H4 (cell line): Measurements from ENCODE around the gene FAM25A. TPM values are rescaled to one million over a fixed set of nuclear protein-coding genes. Genes with fewer than 3 reads are reported as not detected.
A peak's percentile ranks its signal among the peaks of the same experiment; 100 is the strongest.
"Not testable (repeated sequence)": the region's sequence is repeated elsewhere in the genome, so short reads cannot be mapped to it uniquely, and the experiment has no call there.

Experiments
- DNase-seq: peaks from one replicate; pipeline ENCODE4 v3.0.0-alpha.2; 2015; ENCODE audit warnings: low spot score
- total RNA-seq: library from RNA; depleted of rRNA; stranded (reverse); fragments of >200 nt; shearing (Covaris generic); gene quantifications from 2 replicates; pipeline ENCODE4 v1.2.3, GENCODE V29; 2014; rRNA removed

The FAM25A gene
- not detected in 2 replicates for total RNA-seq

DNA sequence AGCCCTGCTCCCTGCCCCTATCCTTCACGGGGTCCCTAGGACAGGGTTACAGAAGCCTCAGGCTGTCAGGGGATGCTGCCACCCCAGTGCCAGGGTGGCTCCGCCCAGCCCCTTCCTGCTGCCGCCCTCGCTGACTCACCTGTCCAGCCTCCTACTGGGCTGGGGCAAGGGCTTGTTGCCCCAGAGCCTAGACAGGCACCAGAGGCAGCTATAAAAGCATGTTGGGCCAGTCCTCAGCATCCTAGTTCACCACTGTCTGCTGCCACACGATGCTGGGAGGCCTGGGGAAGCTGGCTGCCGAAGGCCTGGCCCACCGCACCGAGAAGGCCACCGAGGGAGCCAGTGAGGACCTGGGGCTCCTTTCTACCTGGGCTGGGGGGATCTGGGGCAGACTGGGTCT lies at the start of gene FAM25A:
Gene FAM25A (plus strand): TSS at position 239 of the 400 bp plus-strand sequence. CDS start 31 bp downstream, at position 270.
- not testable (repeated sequence) for DNase-seq

DNA sequence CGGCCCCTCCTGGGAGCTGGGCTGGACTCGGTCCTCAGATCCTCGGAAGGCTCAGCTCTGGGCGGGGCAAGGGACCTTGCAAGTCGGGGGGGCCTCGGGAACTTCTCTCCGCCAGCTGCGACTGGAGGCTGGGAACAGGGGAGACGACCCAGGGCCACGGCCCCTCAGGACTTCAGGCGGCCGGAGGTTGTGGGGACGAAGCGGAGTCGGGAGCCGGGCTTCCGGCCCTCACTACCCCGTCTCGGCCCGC lies 49.2 kb upstream of the FAM25A start:
- DNase-seq = no peak

DNA sequence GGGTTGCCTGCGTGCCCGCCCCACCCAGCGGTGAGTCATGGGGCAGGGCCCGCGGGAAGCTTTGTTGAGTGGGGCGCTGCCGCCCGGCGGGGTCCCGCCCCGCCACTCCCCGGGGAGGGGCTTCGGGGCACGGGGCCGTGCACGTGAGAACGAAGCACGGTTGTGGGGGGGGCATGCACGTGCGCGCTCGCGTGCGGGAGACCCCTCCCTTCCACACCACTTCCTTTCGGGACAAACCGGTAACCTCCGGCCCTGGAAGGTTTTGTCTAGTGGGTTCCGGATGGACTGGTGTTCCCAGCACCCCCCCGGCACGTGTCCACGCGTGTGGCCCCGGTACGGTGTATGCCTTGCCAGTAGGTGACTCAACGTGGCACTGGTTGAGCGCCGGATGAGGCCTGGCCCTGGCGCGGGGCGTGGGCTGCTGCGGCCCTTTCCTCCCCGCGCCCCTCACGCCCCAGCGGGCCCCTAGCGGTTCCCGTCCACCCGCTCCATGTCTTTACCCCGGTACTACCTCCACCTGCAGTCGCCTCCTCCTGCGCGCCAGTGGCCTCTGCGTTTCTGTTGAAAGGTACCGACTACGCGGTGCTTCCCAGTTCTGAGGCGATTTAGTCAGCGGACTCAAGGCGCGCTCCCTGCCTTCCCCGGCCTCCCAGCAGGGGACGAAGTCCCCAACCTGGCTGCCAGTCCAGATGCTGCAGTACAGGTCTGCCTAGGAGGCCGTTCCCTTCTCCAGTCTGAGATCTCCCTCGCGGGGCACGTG lies 48.7 kb upstream of the FAM25A start:
- peak; percentile 84 for DNase-seq

DNA sequence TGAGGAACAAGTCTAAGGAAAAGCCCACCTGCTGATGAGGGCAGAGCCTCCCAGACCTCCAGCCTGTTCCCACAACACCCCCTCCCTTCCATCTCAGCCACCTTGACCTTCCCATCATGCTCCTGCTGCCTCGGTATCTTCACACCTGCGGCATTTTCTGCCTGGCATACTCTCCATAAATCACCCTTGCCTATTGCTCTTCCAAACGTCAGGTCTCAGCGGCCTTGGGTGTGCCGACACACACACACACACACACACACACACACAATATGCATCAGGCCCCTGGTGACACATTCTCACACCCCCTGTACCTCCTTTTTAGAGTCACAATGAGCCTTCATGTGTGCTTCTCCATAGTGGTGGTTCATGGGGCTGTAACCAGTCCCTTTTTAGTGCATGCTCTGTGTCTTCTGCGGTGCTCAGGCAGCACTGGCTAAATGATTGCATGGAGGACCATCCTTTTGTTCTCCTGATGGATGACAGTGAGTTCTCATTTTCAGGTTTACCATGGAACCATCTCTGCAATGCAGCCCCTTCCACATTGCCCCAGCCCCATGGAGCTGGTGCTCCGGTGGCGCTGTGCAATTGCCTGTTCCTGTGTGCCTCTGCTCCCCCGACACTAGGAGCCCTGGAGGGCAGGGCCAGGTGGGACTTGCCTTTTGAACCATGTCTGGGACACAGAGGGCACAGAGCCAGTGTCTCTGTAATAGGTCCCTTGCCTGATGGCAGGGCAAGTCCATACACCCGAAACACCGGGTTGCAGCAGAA lies 47.3 kb upstream of the FAM25A start:
- no peak for DNase-seq

DNA sequence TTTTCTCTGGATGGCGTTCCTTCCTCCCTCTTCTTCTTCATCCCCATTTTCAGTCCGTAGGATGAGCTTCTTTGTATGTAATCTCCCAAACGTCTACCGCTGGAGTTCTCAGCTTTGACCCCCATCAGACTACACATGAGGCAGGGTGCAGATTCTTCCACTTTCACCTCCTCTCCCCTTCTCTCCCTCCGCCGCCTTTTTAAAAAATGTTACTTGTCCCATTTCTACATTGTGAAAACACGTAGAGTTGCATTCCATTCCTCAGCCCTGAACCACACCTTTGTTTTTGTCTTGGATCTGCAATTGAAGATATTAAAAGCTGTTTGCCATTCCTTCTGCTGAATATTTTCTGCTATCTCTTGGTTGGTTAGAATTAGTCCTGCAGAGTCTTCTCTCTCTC lies 45.6 kb upstream of the FAM25A start:
- DNase-seq = no peak

DNA sequence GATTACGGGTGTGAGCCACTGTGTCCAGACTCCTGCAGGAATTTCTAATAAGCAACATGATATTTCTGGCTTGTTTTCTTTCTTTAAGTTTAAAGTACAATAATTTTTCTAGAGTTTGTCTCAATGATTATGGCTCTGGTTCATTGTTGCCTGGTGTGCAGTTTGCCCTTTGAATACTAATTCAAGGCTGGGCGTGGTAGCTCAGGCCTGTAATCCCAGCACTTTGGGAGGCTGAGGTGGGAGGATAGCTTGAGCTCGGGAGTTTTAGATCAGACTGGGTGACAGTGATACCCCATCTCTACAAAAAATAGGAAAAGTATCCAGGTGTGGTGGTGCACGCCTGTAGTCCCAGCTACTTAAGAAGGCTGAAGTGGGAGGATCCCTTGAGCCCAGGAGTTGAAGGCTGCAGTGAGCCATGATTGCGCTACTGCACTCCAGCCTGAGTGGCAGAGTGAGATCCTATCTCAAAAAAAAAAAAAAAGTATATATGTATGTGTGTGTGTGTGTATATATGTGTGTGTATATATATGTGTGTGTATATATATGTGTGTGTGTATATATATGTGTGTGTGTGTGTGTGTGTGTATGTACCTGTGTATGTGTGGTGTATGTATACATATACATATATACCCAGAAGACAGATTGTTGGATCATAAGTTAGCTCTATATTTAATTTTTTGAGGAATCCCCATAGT lies 43.6 kb upstream of the FAM25A start:
- DNase-seq = no peak

DNA sequence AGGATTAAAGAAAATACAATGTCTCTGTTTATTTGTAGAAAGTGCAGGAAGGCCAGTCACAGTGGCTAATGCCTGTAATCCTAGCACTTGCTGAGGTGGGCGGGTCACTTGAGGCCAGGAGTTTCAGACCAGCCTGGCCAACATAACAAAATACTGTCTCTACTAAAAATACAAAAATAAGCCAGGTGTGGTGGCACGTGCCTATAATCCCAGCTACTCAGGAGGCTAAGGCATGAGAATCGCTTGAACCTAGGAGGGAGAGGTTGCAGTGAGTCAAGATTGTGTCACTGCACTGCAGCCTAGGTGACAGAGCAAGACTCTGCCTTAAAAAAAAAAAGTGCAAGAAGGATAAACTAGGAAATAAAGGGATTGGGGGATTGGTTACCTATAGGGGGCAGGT lies 41.6 kb upstream of the FAM25A start:
- not testable (repeated sequence) for DNase-seq

DNA sequence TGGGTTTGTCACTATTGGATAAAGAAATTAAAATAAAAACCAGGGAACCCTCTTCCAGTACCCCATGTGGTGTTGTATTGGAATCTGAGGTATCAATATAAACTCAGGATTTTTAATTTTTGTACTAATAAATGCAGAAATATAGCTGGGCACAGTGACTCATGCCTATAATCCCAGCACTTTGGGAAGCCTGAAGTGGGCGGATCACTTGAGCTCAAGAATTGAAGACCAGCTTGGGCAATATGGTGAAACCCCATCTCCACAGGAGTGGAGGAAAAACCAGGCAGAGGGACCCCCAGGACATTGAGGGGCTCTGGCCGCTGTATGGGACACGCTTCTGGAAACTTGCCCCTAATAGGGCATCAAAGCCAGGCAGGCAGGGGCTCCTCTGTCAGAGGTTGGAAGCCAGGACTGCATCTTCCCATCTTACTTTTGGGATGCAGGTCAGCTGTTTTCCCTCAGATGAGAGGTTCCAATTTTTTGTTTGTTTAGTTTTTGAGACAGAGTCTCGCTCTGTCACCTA lies 40.7 kb upstream of the FAM25A start:
- DNase-seq = no peak

DNA sequence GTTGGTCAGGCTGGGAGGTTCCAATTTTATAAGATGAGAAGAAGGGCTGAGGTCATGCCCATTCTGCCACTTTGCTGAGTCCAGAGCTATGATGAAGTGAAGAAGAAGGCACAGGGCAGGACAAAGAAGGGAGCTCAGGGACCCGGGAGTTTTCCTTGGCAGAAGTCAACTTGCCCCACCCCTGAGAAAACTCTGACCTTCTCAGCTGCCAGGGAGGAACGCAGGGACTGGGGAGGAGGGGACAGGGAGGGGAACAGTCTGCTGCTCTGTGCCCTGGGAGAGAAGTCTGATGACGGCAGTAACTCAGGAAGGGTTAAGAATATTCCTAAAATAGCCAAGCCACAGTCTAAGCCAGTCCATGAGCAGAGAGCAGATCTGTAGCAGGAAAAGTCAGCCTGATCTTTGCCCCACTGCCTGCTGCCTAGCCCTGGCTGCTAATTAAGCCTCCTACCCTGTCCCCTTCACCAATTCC lies 40.1 kb upstream of the FAM25A start:
- no peak for DNase-seq

DNA sequence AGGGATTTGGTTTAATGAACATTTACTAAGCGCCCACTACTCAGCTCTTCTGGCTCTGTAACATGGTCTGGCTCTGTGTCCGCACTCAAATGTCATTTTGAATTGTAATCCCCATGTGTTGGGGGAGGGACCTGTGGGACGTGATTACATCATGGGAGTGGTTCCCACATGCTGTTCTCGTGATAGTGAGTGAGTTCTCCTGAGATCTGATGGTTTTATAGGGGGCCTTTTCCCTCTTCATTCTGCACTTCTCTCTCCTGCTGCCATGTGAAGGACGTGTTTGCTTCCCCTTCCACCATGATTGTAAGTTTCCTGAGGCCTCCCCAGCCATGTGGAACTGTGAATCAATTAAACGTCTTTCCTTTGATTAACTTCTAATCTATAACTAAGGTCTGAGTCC lies 39.1 kb upstream of the FAM25A start:
- DNase-seq = not testable (repeated sequence)

DNA sequence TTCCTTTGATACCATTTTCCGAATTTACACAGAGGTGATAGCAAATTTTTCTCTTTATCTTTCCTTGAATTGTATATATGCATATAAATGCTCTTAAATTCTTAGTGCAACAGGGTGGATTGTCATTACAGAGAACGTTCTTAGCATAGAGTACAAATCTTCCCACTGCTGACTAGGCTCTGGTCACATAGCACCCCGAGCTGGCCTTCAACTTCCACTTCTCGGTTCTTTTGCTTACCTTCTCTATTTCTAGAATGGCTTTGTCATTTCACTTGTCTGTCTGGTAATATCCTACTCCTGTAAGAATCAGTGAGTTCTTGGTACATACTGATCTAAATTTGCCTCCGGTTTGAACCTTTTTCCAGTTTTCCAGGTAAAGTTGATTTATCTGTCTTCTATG lies 38.4 kb upstream of the FAM25A start:
- DNase-seq = no peak

DNA sequence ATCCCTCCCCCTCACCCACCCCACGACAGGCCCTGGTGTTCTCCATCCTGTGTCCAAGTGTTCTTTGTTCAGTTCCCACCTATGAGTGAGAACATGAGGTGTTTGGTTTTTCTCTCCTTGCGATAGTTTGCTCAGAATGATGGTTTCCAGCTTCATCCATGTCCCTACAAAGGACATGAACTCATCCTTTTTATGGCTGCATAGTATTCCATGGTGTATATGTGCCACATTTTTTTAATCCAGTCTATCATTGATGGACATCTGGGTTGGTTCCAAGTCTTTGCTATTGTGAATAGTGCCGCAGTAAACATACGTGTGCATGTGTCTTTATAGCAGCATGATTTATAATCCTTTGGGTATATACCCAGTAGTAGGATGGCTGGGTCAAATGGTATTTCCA lies 35.6 kb upstream of the FAM25A start:
- not testable (repeated sequence) for DNase-seq

DNA sequence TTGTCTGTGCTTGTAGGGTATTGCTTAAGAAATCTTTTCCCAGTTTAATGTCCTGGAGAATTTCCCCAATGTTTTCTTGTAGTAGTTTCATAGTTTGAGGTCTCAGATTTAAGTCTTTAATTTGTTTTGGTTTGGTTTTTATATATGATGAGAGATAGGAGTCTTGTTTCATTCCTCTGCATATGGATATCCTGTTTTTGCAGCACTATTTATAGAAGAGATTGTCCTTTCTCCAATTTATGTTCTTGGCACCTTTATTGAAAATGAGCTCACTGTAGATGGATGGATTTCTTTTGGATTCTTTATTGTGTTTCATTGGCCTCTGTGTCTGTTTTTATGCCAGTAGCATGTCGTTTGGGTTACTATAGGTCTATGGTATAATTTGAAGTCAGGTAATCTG lies 31.6 kb upstream of the FAM25A start:
- DNase-seq = no peak

DNA sequence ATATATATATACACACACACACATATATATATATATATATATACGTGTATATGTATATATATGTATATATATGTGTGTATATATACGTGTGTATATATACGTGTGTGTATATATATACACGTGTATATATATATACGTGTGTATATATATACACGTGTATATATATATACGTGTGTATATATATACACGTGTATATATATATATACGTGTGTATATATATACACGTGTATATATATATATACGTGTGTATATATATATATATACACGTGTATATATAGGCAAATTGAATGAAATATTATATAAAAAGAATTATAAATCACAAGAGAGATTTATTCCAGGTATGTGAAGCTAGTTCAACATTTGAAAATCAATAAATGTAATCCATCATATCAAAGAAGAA lies 28.7 kb upstream of the FAM25A start:
- not testable (repeated sequence) for DNase-seq

DNA sequence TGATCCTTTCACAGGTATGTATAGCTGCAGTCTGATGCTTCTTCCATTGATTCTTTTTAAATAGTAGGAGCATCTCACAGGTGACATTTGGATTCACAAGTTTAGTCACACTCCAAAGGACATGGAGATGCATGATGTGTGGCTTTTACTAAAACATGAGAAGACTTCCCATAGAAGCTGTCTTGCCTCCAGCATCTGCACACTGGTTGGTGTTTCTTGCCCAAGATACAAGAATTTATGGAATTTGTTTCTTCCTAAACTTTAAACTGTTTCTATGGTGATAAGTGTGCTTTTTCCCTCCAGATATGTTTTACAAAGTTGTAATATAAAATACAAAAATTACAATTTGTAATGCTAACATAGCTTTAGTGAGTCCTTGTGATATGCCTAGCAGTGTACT lies 27.6 kb upstream of the FAM25A start:
- no peak for DNase-seq

DNA sequence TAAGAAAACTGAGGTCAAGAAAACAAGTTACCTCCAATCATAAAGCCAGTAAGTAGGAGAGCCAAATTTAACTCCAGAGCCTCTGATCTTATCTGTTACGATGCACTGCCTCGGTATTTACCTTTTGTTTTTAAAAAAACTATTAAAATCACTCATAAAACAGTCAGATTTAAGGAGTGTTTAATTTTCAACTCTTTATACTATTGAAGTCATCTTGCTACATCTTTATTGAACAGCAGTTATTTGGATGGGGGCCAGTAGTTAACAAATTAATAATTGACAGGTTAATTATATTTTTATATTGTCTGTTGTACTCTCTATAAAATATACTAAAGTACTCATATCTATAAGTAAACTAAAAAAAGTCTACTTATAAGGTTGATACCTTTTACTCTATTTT lies 27.2 kb upstream of the FAM25A start:
- DNase-seq = no peak

DNA sequence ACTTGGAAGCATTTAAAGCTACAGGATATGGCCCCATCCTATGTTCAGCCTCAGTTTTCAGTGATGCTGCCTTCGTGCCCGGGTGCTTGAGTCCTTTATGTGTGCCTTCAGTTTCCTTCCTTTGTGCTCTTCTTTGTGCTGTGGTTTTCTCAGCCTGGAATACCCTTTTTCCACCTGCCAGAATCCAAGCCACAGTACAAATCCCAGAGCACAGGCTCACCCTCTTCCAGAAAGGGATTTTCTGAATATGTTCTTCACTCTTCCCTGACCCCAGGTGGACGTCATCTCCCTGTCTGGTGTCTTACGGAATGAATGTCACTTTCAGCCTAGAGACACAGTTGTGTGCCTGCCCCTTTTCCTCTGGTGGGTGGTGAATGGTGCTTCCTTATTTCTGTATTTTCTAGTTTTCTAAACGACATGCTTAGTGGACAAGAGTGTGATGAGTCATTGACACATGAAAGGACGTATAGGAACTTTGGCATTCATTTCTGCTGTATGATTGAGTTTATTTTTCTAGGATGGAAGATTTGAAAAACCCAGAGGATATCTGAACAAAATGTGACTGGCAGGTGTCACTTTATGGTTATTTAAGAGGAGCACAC lies 20.2 kb upstream of the FAM25A start:
- not testable (repeated sequence) for DNase-seq

DNA sequence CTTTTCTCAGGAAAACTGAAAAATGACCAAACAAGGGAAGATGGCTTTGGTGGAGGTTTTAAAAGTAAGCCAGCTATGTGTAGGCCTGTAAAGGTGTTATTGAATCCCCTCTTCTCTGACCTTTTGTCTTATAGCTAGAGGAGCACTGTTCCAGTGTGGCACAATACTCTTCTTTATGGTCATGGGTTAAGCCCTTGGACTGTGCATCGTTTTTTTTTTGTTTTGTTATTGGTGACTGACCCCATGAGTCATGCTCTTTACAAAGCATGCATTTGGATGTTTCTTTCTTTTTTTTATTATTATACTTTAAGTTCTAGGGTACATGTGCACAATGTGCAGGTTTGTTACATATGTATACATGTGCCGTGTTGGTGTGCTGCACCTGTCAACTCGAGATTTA lies 19.6 kb upstream of the FAM25A start:
- no peak for DNase-seq

DNA sequence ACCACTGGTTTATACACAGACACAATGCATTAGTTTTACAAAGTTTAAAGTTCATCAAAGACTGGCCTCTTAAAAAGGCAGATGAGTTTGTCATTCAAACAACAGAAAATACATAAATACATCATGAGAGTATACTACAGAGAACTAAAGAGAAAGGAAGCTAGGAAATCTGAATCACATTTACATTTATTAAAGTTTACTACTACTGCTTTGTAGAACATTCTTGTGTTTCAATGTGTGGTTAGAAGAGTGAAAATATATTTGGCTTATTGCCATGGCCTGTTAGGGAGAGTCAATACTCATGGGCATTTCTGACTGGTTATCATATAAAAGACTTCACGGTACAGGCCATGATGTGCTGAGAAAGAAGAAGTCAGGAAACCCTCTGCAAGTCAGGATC lies 13.0 kb upstream of the FAM25A start:
- DNase-seq = not testable (repeated sequence)

DNA sequence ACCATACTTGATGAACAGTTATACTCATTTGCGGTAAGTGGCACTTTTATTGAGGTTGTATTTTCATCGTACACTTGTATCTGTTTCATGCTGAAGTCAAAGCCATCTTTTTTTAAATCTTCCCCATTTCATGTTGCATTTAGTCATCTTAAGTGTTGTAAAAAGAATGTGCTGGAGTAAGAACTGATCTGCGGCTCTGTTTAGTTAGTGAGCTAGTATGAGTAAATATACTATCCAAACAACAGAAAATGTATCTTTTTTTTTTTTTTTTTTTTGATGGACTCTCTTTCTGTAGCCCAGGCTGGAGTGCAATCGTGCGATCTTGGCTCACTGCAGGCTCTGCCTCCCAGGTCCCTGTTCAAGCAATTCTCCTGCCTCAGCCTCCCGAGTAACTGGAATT lies 12.4 kb upstream of the FAM25A start:
- not testable (repeated sequence) for DNase-seq

DNA sequence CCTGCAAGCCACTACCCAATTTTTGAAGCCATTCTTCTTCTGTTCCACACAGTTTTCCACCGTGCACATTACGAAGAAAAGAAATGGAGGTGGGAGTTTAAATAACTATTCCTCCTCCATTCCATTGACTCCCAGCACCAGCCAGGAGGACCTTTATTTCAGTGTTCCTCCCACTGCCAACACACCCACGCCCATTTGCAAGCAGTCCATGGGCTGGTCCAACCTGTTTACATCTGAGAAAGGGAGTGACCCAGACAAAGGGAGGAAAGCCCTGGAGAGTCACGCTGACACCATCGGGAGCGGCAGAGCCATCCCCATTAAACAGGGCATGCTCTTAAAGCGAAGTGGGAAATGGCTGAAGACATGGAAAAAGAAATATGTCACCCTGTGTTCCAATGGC lies 11.8 kb upstream of the FAM25A start:
- DNase-seq = not testable (repeated sequence)

DNA sequence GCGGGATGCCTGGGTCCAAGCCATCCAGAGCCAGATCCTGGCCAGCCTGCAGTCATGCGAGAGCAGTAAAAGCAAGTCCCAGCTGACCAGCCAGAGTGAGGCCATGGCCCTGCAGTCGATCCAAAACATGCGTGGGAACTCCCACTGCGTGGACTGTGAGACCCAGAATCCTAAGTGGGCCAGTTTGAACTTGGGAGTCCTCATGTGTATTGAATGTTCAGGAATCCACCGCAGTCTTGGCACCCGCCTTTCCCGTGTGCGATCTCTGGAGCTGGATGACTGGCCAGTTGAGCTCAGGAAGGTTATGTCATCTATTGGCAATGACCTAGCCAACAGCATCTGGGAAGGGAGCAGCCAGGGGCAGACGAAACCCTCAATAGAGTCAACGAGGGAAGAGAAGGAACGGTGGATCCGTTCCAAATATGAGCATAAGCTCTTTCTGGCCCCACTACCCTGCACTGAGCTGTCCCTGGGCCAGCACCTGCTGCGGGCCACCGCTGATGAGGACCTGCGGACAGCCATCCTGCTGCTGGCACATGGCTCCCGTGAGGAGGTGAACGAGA lies 10.9 kb upstream of the FAM25A start:
- not testable (repeated sequence) for DNase-seq
